Measurements from ENCODE around the gene PSORS1C1.

Gene PSORS1C1

GRCh38 chr6:31122791-31123706 lies 8.4 kb downstream of the PSORS1C1 start:
- in situ Hi-C loops (cut with MboI; ENCODE audit: low sequenced_read_pairs) = no loop called here

- in situ Hi-C loops (cut with MboI; ENCODE audit: low sequenced_read_pairs) = no loop called here
Observed at GRCh38 chr6:31125162-31125561, 10.6 kb downstream of the PSORS1C1 start.

GRCh38 chr6:31125586-31126363 lies 11.2 kb downstream of the PSORS1C1 start:
- in situ Hi-C loops (cut with MboI; ENCODE audit: low sequenced_read_pairs) = no loop called here

GRCh38 chr6:31126396-31127175 lies 12.0 kb downstream of the PSORS1C1 start:
- in situ Hi-C loops (cut with MboI; ENCODE audit: low sequenced_read_pairs) = no loop called here

GRCh38 chr6:31128093-31128676 lies 13.6 kb downstream of the PSORS1C1 start:
- in situ Hi-C loops (cut with MboI; ENCODE audit: low sequenced_read_pairs) = no loop called here

- in situ Hi-C loops (cut with MboI; ENCODE audit: low sequenced_read_pairs) = no loop called here
Observed at GRCh38 chr6:31129130-31129529, 14.5 kb downstream of the PSORS1C1 start.

GRCh38 chr6:31130751-31131150 lies 16.2 kb downstream of the PSORS1C1 start:
- in situ Hi-C loops (cut with MboI; ENCODE audit: low sequenced_read_pairs) = loop anchor here (10.0 kb wide), 1 partner anchor 234 kb away; no protein-coding TSS in a partner anchor

GRCh38 chr6:31131595-31131994 lies 17.0 kb downstream of the PSORS1C1 start:
- in situ Hi-C loops (cut with MboI; ENCODE audit: low sequenced_read_pairs) = loop anchor here (10.0 kb wide), 1 partner anchor 233 kb away; no protein-coding TSS in a partner anchor

- in situ Hi-C loops (cut with MboI; ENCODE audit: low sequenced_read_pairs) = loop anchor here (10.0 kb wide), 1 partner anchor 232 kb away; no protein-coding TSS in a partner anchor
Observed at GRCh38 chr6:31132806-31133205, 18.2 kb downstream of the PSORS1C1 start.

- in situ Hi-C loops (cut with MboI; ENCODE audit: low sequenced_read_pairs) = loop anchor here (5.0 to 10.0 kb wide), 2 partner anchors 52 to 229 kb away; no protein-coding TSS in a partner anchor
Observed at GRCh38 chr6:31135710-31136109, 21.1 kb downstream of the PSORS1C1 start.

- in situ Hi-C loops (cut with MboI; ENCODE audit: low sequenced_read_pairs) = loop anchor here (5.0 to 10.0 kb wide), 2 partner anchors 48 to 226 kb away; no protein-coding TSS in a partner anchor
Observed at GRCh38 chr6:31138982-31139381, 24.4 kb downstream of the PSORS1C1 start, which contains the start of gene PSORS1C2. PSORS1C2 (minus strand) TSS chr6:31139066; CDS start chr6:31139026, 40 bp downstream.

GRCh38 chr6:31139599-31139998 lies 25.0 kb downstream of the PSORS1C1 start:
- in situ Hi-C loops (cut with MboI; ENCODE audit: low sequenced_read_pairs) = loop anchor here (5.0 to 10.0 kb wide), 2 partner anchors 48 to 225 kb away; no protein-coding TSS in a partner anchor

GRCh38 chr6:31140643-31141042 lies 26.0 kb downstream of the PSORS1C1 start:
- in situ Hi-C loops (cut with MboI; ENCODE audit: low sequenced_read_pairs) = no loop called here

GRCh38 chr6:31142361-31142761 lies 27.8 kb downstream of the PSORS1C1 start:
- in situ Hi-C loops (cut with MboI; ENCODE audit: low sequenced_read_pairs) = no loop called here

- in situ Hi-C loops (cut with MboI; ENCODE audit: low sequenced_read_pairs) = no loop called here
Observed at GRCh38 chr6:31143148-31143547, 28.5 kb downstream of the PSORS1C1 start.

GRCh38 chr6:31144296-31144969 lies 29.8 kb downstream of the PSORS1C1 start:
- in situ Hi-C loops (cut with MboI; ENCODE audit: low sequenced_read_pairs) = no loop called here

GRCh38 chr6:31144970-31145340 lies 30.4 kb downstream of the PSORS1C1 start:
- in situ Hi-C loops (cut with MboI; ENCODE audit: low sequenced_read_pairs) = no loop called here

GRCh38 chr6:31145386-31145785 lies 30.8 kb downstream of the PSORS1C1 start:
- in situ Hi-C loops (cut with MboI; ENCODE audit: low sequenced_read_pairs) = no loop called here

- in situ Hi-C loops (cut with MboI; ENCODE audit: low sequenced_read_pairs) = no loop called here
Observed at GRCh38 chr6:31149827-31150447, 35.3 kb downstream of the PSORS1C1 start.

All from HL-60/S4 (cell line).